Measurements from ENCODE around the gene ROS1.
"Not testable (repeated sequence)": the region's sequence is repeated elsewhere in the genome, so short reads cannot be mapped to it uniquely, and the experiment has no call there.

Gene ROS1

GRCh38 chr6:117425431-117426153, at the start of gene ROS1:
TSS of gene ROS1 (minus strand) at chr6:117425942. CDS start at chr6:117425656, 286 bp downstream.
- DNase-seq (ENCODE audit: low read depth) = no peak

- no peak for DNase-seq (ENCODE audit: low read depth)
Measured at GRCh38 chr6:117473401-117473800, 47.7 kb upstream of the ROS1 start.

DNA sequence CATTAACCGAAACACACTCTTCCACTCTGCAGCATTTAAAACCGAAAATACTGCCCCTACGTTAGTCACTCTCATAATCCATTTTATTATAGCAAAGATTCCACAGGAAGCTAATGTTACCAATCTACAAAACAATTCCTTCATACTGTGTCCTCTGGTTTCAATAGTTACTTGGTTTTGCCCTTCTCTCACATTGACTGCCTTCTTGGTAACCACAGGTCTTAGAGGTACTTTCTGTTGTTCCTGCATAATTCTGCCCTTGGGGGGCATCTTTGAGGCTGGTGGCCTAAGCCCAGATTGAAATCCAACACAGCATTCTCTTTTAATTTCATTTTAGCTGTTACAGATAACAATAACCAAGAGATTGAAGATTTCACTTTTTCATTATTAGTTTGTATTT, 46.9 kb upstream of the ROS1 start:
- DNase-seq (ENCODE audit: low read depth) = no peak

DNA sequence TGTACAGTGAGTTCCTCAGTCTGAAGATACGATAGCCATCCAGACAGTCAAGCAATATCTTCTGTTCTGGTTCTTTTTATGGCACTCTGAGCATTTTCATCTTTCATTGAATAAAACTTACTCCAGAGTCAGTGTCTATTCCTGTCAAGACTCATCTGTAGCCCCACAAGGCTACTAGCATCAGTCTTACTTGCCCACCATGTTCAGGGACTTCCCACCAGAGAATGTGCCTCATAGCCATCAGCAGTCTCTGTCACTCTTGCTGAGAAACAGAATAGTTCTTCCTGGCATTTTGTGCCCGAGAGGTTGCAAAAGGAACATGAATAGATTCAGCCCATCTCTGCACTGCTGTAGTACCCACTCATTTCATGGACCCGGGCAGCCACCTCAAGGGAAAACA, 44.0 kb upstream of the ROS1 start:
- DNase-seq (ENCODE audit: low read depth) = no peak

- DNase-seq (ENCODE audit: low read depth) = no peak
Measured at GRCh38 chr6:117469356-117469755, 43.6 kb upstream of the ROS1 start.

- not testable (repeated sequence) for DNase-seq (ENCODE audit: low read depth)
Measured at GRCh38 chr6:117468527-117468926, 42.8 kb upstream of the ROS1 start.

DNA sequence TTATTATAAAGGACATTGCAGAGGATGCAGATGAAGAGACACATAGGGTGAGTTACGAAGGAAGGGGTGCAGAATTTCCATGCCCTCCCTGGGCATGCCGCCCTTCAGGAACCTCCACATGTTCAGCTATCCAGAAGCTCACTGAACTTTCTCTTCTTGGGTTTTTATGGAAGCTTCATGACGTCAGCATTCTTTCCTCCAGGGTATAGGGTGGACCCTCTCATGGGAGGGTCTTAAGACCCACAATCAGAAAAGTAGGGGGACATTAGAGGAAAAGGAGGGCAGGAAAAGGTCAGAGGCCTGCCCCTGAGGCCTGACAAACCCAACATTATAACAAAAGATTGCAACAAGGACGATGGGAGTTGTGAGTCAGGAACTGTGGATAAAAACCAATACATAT, 42.1 kb upstream of the ROS1 start:
- no peak for DNase-seq (ENCODE audit: low read depth)

DNA sequence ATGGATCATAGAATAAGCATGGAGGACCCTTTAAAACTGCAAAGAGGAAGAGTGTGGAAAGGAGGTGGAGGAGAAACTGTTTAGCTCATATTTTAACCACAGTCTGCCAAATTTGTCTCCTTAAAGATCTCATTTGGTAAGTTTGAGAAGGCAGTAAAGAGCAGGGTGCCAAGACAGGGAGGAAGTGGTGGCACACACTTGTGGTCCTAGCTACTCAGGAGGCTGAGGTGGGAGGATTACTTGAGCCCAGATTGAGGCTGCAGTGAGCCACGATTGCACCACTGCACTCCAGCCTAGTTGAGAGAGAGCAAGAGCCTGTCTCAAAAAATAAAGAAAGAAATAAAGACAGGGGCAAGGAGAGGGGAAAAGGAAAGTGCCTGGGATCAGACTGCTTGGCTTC, 39.9 kb upstream of the ROS1 start:
- no peak for DNase-seq (ENCODE audit: low read depth)

- no peak for DNase-seq (ENCODE audit: low read depth)
Measured at GRCh38 chr6:117464700-117465099, 39.0 kb upstream of the ROS1 start.

- peak; percentile 61 for DNase-seq (ENCODE audit: low read depth)
Measured at GRCh38 chr6:117463762-117464665, 38.3 kb upstream of the ROS1 start.

- no peak for DNase-seq (ENCODE audit: low read depth)
Measured at GRCh38 chr6:117459204-117459944, 33.6 kb upstream of the ROS1 start.

DNA sequence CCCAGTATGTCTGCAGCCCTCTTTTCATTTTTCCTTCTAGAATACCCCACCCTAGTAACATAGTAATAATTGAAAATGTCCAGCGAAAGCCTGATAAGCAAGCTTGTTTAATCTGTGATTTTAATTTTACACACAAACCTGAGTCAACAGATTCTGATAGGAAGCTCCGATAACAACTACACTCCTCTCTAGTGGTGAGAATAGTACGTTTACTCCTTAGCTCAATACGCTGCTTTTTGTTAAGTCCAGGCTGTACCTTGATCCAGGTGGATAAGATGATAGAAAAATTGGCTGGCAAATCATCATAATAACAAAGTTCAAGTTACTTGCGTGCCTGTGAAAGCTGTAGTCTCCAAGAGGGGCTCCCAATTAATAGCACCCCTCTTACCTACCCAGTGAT, 31.3 kb upstream of the ROS1 start:
- no peak for DNase-seq (ENCODE audit: low read depth)

DNA sequence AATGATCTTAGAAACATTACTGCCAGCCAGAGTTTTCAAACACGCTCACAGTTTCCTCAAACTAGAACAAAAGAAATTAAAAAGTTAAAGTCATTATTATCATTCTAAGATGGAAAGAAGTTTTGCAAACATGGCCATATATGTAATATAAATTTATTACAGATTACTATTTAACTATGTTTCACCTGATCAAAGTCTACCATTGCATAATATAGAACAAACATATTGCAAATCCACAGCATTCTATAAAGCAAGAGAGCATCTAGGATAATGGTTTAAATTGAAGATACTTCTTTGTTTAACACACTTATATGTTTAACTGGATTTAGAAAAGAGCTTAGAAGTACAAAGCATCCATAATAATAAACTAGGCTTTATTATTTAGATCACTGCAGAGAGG, 30.5 kb upstream of the ROS1 start:
- no peak for DNase-seq (ENCODE audit: low read depth)

DNA sequence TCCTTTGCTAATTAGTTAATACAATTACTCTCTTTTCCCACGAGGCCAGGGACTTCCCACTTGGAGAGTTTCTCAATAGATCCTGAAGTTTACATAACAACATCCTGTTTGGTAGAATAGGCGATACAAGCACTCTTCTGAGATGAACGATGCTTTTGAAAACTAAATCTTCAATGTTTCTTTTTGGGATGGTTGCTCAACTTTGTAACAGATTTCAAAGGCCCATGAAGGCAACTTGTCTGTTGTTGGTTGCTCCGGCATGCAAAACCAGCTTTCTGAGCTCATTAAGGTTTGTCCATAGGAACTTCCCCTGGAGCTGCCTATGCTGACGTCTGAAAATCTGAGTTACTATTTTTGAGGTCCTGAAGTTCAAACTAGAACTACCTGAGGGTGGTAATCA, 25.9 kb upstream of the ROS1 start:
- peak; percentile 72 for DNase-seq (ENCODE audit: low read depth)

DNA sequence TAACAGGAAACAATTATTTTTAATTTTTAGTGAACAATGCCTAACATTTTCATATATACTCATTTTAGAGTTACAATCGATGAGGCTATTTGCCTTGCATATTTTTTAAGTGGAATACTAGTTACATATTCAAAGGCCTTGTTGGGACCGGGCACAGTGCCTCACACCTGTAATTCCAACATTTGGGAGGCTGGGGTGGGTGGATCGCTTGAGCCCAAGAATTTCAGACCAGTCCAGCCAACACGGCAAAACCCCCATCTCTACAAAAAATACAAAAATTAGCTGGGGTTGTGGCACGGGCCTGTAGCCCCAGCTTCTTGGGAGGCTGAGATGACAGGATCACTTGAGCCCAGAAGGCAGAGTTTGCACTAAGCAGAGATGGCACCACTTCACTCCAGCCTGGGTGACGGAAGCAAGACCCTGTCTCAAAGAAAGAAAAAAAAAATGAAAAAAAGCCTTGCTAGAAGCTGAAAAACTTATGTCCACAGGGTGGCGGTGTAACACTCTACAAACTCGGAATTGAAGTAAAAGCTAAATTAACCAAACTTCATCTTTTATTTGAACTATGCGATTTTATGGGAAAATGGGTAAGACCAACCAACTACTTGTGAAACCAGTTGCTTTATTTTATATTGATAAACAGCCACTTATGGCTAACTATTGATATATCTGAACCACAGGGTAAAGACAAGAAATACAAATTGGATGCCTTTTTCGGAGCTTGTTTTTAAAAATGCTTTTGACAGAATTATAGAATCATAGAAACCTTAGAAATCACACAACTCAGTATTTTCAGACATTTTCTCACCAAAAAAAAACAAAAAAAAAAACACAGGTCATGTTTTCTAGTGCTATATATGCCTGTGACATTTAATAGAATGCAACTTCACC, 24.1 kb upstream of the ROS1 start:
- DNase-seq (ENCODE audit: low read depth) = peak; percentile 78

GRCh38 chr6:117448732-117449485, 23.2 kb upstream of the ROS1 start:
- DNase-seq (ENCODE audit: low read depth) = peak; percentile 97

- DNase-seq (ENCODE audit: low read depth) = peak; percentile 24
Measured at GRCh38 chr6:117448011-117448410, 22.3 kb upstream of the ROS1 start.

GRCh38 chr6:117446861-117447260, 21.1 kb upstream of the ROS1 start:
- no peak for DNase-seq (ENCODE audit: low read depth)

- DNase-seq (ENCODE audit: low read depth) = peak; percentile 91
Measured at GRCh38 chr6:117444600-117444999, 18.9 kb upstream of the ROS1 start.

DNA sequence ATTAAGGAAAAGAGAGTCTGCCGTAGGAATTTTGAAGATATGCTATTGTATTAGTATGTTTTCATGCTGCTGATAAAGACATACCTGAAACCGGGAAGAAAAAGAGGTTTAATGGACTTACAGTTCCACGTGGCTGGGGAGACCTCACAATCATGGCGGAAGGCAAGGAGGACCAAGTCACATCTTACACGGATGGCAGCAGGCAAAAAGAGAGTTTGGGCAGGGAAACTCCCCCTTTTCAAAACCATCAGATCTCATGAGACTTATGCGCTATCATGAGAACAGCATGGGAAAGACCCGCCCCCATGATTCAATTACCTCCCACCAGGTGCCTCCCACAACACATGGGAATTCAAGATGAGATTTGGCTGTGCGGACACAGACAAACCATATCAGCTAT, 16.6 kb upstream of the ROS1 start:
- DNase-seq (ENCODE audit: low read depth) = peak; percentile 17

DNA sequence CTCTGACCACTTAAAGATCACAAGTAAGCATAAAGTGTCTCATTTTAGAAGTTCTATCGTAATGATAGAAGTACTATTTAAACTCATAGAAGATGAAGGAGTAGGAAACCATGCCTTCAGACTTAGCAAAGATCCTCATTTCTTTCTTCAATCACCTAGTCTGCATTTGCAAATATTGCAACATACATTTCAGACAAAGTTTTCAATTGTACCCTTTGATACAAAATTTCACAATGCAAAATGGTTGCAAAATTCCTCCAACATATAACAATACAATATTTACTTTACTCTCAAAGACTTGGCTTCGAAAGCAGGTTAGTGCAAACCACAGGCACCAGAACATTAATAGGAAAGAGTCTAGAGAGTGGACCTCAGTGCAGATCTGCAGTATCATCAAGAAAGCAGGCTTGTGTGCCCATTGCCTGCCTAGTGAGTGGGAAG, 16.1 kb upstream of the ROS1 start:
- DNase-seq (ENCODE audit: low read depth) = peak; percentile 78

Measured in amniotic epithelial cell (primary cell).